GM10248 (cell line): Measurements from ENCODE around the gene GBP2.
"Not testable (repeated sequence)": the region's sequence is repeated elsewhere in the genome, so short reads cannot be mapped to it uniquely, and the experiment has no call there.

Source experiments
- CTCF ChIA-PET: fragments of 300-600 bp; sonication (Branson Sonifier 250); formaldehyde crosslinking; extraction: SDS; loops from one replicate; lab custom pipeline; 2021; ENCODE audit warnings: antibody characterized with exemption; lab: Yijun Ruan, JAX
- POLR2A ChIA-PET: fragments of 350-650 bp; sonication (Branson Sonifier 250); formaldehyde crosslinking; extraction: SDS; loops from one replicate; lab custom pipeline; 2020; ENCODE audit warnings: antibody characterized with exemption; lab: Yijun Ruan, JAX
- DNase-seq: peaks from one replicate; pipeline ENCODE4 v3.0.0; 2012; ENCODE audit errors: extremely low spot score
- CTCF ChIP-seq: IDR thresholded peaks from 2 replicates; pipeline ENCODE4 v1.5.1; 2012; ENCODE audit warnings: mild to moderate bottlenecking, low read depth; ENCODE audit errors: extremely low read depth, missing control alignments, control extremely low read depth

The GBP2 gene

GRCh38 chr1:89130716-89131115 lies 4.8 kb upstream of the GBP2 start:
- ChIA-PET CTCF (no interaction called here), POLR2A (no interaction called here)
- DNase-seq = no peak
- TF ChIP-seq CTCF = no peak

GRCh38 chr1:89129911-89130310 lies 4.0 kb upstream of the GBP2 start:
- TF ChIP-seq CTCF = no peak
- no peak for DNase-seq
- POLR2A ChIA-PET = no interaction called here
- CTCF ChIA-PET = no interaction called here

- POLR2A ChIA-PET = not testable (repeated sequence)
Observed at GRCh38 chr1:89128003-89128458, 2.1 kb upstream of the GBP2 start.

GRCh38 chr1:89126602-89127565 lies 970 bp upstream of the GBP2 start:
- not testable (repeated sequence) for DNase-seq
- CTCF ChIA-PET = interaction anchor here (0.7 to 1.5 kb wide), 8 partner anchors 10 to 129 kb away, joined by 3 to 5 read pairs (median 3); partner anchors contain the start of gene GBP3
- POLR2A ChIA-PET = interaction anchor here (0.6 to 0.7 kb wide), 2 partner anchors 15 to 127 kb away, joined by 3 to 11 read pairs; no protein-coding TSS in a partner anchor

More at GRCh38 chr1:89128003-89128458, 2.1 kb upstream of the GBP2 start:
- CTCF ChIA-PET = interaction anchor here (0.8 to 1.4 kb wide), 2 partner anchors 47 to 130 kb away, joined by 3 to 4 read pairs; no protein-coding TSS in a partner anchor
- DNase-seq = not testable (repeated sequence)

GRCh38 chr1:89125240-89125912 lies 538 bp downstream of the GBP2 start:
- CTCF ChIA-PET = interaction anchor here (1.2 to 1.5 kb wide), 3 partner anchors 20 to 111 kb away, joined by 3 read pairs; no protein-coding TSS in a partner anchor
- POLR2A ChIA-PET = no interaction called here
- no peak for DNase-seq
- TF ChIP-seq CTCF = no peak

GRCh38 chr1:89121641-89122040 lies 4.3 kb downstream of the GBP2 start:
- POLR2A ChIA-PET = no interaction called here
- CTCF ChIA-PET = no interaction called here
- DNase-seq = no peak
- no peak for TF ChIP-seq CTCF

GRCh38 chr1:89114662-89115061 lies 11.3 kb downstream of the GBP2 start:
- POLR2A ChIA-PET = no interaction called here
- no peak for TF ChIP-seq CTCF
- DNase-seq = no peak
- CTCF ChIA-PET = interaction anchor here (1.2 kb wide), 1 partner anchor 13 kb away, joined by 3 read pairs; no protein-coding TSS in a partner anchor
